Body of pancreas (tissue), 4 donors: ENCODE data around the gene ADGRV1.

Source experiments
- CTCF ChIP-seq, 7 experiments: fragments of 450-650 bp in 4 of 7; fragments of 200-600 bp in 3 of 7; sonication (generic) in 3 of 7; IDR thresholded peaks; one replicate each; pipeline ENCODE4 v1.5.1; 2016 to 2019; ENCODE audit warnings: antibody characterized with exemption in 7 of 7
- POLR2A ChIP-seq, 3 donors: fragments of 450-650 bp; IDR thresholded peaks; one replicate each; pipeline ENCODE4 v1.6.1; 2016; ENCODE audit warnings: antibody characterized with exemption in 3 of 3, mild to moderate bottlenecking in 2 of 3

GRCh38 chr5:90549729-90550275 lies 8.8 kb upstream of the ADGRV1 start:
- no peak for TF ChIP-seq CTCF (IDR thresholded peaks at IDR 0.05)
- TF ChIP-seq POLR2A (IDR thresholded peaks at IDR 0.05): no peak
